GM12891 (cell line): ENCODE results near the gene GRK3.
"Not testable (repeated sequence)": the region's sequence is repeated elsewhere in the genome, so short reads cannot be mapped to it uniquely, and the experiment has no call there.

Experiments
- DNase-seq: peaks from one replicate; pipeline ENCODE4 v3.0.0; 2011; ENCODE audit warnings: low spot score; ENCODE audit not compliant: insufficient read length
- FAIRE-seq: peaks from 2 replicates; lab custom pipeline; 2011; peaks lifted over from hg19 to GRCh38; lab: Jason Lieb, UNC
- PAX5 ChIP-seq: IDR thresholded peaks from 2 replicates; pipeline ENCODE4 v1.6.1; 2011; ENCODE audit warnings: low read length, moderate library complexity, mild to moderate bottlenecking; ENCODE audit not compliant: insufficient read depth, severe bottlenecking
- POLR2A ChIP-seq: IDR thresholded peaks from 2 replicates; pipeline ENCODE4 v1.6.1; 2011; ENCODE audit warnings: low read depth, low read length, control low read depth
- POLR2AphosphoS5 ChIP-seq: IDR thresholded peaks from 2 replicates; pipeline ENCODE4 v1.6.1; 2011; ENCODE audit warnings: low read depth, low read length, control low read depth
- POU2F2 ChIP-seq: IDR thresholded peaks from 2 replicates; pipeline ENCODE4 v1.6.1; 2011; ENCODE audit warnings: low read depth, mild to moderate bottlenecking, control low read depth, low read length, moderate library complexity
- SPI1 ChIP-seq: IDR thresholded peaks from 2 replicates; pipeline ENCODE4 v1.6.1; 2011; ENCODE audit warnings: low read depth, low read length, control low read depth
- TAF1 ChIP-seq: IDR thresholded peaks from 2 replicates; pipeline ENCODE4 v1.6.1; 2011; ENCODE audit warnings: low read depth, low read length, control low read depth

GRK3 gene

DNA sequence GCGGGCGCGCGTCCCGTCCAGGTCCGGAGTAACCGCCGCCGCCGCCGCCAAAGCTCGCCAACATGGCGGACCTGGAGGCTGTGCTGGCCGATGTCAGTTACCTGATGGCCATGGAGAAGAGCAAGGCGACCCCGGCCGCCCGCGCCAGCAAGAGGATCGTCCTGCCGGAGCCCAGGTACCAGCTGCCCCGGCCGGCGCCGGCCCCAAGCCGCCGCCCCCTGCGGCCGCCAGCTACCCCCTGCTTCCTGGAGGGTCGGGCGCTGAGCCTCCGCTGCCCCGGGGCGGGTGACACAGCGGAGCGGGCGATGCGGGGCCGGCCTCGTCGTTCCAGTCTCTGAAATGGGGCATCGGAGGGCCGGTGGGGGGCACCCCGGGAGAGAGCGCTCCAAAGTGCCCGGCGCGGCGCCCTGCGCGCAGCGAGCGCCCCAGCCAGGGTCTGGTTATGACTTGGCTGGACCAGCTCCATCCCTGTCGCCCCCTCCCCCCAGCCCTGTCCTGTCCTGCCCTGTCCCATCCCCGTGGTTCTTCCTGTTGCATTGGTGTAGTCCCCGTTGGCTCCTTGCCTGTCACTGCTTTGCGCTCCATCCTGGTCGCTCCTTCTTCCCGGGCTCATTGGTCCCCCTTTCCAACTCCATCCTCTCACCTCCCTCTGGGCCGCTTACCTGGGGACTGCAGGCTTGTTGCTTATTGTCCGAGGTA lies 653 bp downstream of the GRK3 start:
- DNase-seq, result no peak
- TF ChIP-seq POLR2A, result no peak
- no peak for TF ChIP-seq PAX5
- no peak for TF ChIP-seq SPI1
- TF ChIP-seq POU2F2, result no peak
- TF ChIP-seq POLR2AphosphoS5, result no peak
- no peak for TF ChIP-seq TAF1
- FAIRE-seq, result peak; percentile 58

DNA sequence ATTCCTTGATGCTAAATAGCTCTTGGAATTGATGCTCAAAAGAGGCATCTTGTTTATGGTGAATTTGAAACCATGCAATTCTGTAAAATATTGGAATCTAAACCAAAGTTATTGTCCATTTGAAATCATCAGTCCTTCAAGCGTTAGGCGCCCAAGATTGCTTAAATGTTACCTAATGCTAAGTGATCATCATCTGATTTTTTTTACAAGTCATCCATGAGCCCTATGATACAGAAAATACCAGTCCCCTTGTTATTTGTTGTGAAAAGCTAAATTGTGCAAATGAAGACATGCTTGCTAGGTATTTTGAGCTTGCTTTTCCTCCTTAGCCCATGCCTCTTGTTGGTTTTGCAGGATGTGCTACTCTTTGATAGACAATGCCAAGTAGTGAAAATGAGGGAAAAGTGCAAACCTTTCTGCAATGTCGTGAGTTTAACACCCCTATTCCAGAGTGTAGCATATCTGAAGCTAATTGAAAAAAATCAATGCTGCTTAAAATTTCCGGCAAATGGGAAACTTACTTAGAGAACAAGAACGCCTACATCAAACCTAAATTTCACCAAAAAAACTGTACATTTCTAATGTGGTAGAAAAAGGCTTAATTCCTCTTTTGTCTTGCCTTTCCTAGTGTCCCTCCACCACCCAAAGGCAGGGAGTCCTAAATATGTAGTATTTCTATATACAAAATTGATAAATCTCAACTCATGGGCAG lies 1.9 kb downstream of the GRK3 start:
- DNase-seq, result no peak
- FAIRE-seq, result peak; percentile 13
- no peak for TF ChIP-seq PAX5
- no peak for TF ChIP-seq POU2F2
- TF ChIP-seq SPI1, result no peak
- no peak for TF ChIP-seq POLR2AphosphoS5
- no peak for TF ChIP-seq POLR2A
- TF ChIP-seq TAF1, result no peak

DNA sequence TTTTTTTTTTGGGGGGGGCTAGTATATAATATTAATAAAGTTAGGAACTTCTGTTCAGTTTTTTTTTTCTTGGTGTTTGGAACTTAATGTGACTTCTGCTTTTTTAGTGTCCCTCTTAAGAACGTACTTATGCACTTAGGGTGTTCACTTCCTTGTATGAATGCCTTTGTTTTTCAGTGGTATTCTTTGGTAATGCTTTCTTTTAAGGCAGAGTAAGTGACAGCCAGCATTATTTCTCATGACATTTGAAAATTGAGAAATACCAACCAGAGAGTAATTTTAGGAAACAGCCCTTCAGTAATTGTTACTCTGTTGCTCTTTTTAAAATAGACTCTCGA lies 2.4 kb downstream of the GRK3 start:
- FAIRE-seq, result no peak
- no peak for DNase-seq
- peak; percentile 83 for TF ChIP-seq SPI1
- TF ChIP-seq POLR2AphosphoS5, result no peak
- no peak for TF ChIP-seq PAX5
- no peak for TF ChIP-seq POU2F2

DNA sequence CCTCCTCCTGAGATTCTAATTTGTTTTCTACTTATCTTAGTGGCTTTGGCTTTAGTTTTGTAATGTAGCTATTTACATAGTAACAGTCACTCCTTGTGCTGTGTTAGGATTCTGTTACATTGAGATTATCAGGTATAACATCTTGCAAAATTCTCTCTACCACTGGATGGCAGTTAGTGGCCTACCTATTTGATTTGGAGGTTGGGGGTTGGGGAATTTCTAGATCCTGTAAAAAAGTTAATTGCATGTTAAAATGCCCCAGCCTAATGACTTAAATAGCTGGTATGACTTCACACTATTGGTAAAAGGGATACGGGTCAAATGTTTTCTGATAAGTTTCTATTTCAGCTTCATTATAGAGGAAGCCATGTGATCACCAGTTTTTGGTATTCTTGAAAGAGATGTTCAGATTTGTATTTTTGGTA lies 2.8 kb downstream of the GRK3 start:
- DNase-seq (no peak), FAIRE-seq (peak; percentile 76)
- no peak for TF ChIP-seq TAF1
- TF ChIP-seq SPI1, result no peak
- TF ChIP-seq POLR2A, result no peak
- no peak for TF ChIP-seq POU2F2
- TF ChIP-seq POLR2AphosphoS5, result no peak
- TF ChIP-seq PAX5, result no peak

DNA sequence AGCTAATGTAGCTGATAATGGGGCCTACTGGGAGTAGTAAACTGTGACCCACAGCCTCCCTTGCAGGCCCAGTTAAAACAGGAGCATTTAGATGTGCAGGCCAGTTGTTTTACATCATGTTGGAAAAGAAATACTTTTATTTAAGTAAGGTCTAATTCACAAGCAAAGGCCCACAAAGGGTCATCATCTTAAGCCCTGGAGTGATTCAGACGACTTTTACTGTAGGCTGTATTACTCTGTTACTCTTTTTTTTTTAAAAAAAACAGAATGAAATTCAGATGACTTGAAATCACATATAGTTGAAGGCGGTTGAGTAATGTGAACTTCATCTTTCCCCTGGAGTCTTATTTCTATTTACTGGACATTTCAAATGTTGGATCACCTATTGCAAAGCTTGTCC lies 3.6 kb downstream of the GRK3 start:
- peak; percentile 79 for FAIRE-seq
- not testable (repeated sequence) for DNase-seq

DNA sequence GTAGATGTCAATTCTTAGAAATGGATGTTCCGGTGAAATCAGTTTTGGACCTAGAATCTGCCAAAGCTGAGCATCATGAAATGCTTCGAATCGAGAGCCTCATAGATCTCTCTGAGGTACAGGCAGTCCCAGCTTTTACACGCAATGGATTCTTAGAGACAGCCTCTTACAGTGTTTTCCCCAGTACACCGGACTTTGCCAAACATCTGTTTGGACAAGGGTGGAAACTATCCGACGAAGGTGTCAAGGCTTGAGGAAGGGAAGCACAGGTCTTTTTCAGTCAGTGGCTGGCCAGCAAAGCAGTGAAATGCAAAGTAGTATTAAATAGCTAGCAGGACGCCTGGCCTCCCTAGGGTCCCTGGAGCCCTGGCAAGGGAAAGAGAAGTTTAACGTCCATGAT lies 4.9 kb downstream of the GRK3 start:
- DNase-seq, result no peak
- TF ChIP-seq POU2F2, result no peak
- no peak for TF ChIP-seq POLR2AphosphoS5
- no peak for TF ChIP-seq SPI1
- TF ChIP-seq TAF1, result no peak
- no peak for FAIRE-seq

DNA sequence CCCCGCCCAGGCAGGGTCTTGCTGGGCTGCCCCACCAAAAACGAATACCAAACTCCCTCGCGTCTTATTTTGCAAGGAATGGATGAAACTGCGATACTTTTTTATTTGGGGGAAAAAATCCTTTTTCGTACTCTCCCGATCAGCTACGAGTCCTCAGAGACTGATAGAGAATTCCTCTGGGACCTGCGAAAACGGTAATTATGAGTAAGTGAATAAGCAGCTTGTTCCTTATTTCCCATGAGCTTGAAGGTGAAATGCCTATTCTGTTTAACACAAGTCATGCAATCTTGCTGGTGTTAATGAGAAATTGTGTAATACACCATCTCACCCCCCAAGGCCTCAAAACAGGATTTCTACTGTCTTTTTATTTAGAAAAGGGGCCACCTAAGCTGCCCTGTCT lies 5.5 kb downstream of the GRK3 start:
- no peak for FAIRE-seq
- no peak for DNase-seq
- TF ChIP-seq POLR2AphosphoS5 (no peak), PAX5 (no peak), POLR2A (no peak), TAF1 (no peak), POU2F2 (no peak), SPI1 (no peak)

DNA sequence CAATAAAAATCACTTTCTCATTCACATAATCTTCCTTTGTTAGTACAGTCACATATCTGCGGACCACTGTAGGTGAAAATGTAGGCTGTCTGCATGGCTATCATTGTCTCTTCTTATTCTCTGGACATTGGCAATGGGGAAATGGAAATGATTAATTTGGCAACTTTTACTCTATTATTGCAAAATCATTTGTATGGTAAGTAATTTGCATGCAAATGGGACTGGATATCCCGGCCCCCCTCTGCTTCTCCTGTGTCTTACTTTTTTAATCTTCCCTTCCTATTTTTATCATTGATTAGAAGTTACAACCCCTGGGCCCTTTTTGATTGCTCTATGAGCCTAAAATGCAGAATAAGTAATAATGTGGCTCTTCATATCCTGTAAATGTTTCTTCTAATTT lies 6.0 kb downstream of the GRK3 start:
- TF ChIP-seq PAX5 (no peak), TAF1 (no peak), POU2F2 (no peak), SPI1 (no peak), POLR2AphosphoS5 (no peak), POLR2A (no peak)
- DNase-seq (no peak), FAIRE-seq (no peak)

DNA sequence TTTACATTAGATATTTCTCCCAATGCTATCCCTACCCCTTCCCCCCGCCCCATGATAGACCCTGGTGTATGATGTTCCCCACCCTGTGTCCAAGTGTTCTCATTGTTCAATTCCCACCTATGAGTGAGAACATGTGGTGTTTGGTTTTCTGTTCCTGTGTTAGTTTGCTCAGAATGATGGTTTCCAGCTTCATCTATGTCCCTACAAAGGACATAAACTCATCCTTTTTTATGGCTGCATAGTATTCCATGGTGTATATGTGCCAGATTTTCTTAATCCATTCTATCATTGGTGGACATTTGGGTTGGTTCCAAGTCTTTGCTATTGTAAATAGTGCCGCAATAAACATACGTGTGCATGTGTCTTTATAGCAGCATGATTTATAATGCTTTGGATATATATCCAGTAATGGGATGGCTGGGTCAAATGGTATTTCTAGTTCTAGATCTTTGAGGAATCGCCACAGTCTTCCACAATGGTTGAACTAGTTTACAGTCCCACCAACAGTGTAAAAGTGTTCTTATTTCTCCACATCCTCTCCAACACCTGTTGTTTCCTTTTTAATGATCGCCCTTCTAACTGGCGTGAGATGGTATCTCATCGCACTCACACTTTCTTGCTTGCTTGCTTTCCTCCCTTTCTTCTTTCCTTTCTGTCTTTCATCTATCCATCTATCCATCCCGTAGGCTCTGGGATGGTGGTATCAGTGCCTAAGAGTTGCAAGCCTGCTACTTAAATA lies 7.7 kb downstream of the GRK3 start:
- not testable (repeated sequence) for DNase-seq
- FAIRE-seq, result peak; percentile 84

DNA sequence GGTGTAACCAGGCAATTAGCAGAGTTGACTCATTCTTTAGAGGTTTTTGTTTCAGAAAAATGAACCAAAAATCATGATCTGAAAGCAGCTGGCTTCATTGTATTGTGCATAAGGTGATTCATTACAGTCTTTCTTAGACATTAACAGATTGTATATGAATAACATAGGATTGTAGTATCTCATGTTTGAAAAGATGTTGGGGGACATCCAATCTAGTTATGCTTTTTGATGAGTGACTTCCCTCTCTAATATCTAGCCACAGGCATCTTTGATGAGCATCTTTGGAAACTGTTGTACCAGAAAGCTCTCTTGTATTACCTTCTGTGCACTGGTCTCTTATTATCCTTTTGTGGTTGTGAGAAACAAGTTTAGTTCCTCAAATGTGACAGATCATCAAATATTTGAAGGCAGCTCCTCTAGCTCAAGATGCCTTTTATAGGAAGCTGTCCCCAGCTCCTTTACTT lies 8.3 kb downstream of the GRK3 start:
- FAIRE-seq, result peak; percentile 26
- DNase-seq, result no peak

More for the DNA sequence above, 8.3 kb downstream of the GRK3 start:
- TF ChIP-seq POU2F2 (no peak), POLR2A (no peak), TAF1 (no peak), PAX5 (no peak), SPI1 (no peak), POLR2AphosphoS5 (no peak)
